Breast epithelium (tissue), 3 donors: ENCODE data around the gene ZGPAT.

Source experiments
- POLR2A ChIP-seq: fragments of 450-650 bp; IDR thresholded peaks from one replicate; pipeline ENCODE4 v1.6.1; 2016; ENCODE audit warnings: antibody characterized with exemption, mild to moderate bottlenecking, moderate library complexity
- POLR2AphosphoS5 ChIP-seq, 3 donors: sonication (generic); formaldehyde crosslinking; IDR thresholded peaks; one replicate each; pipeline ENCODE4 v1.6.1; 2017; ENCODE audit warnings: antibody characterized with exemption in 3 of 3
- TF ChIP-seq, protein P1 (sequence below), 3 donors: fragments of 450-650 bp; IDR thresholded peaks; one replicate each; pipeline ENCODE4 v1.5.1; 2016 to 2017; ENCODE audit warnings: antibody characterized with exemption in 3 of 3, mild to moderate bottlenecking in 3 of 3, moderate library complexity in 3 of 3

DNA sequence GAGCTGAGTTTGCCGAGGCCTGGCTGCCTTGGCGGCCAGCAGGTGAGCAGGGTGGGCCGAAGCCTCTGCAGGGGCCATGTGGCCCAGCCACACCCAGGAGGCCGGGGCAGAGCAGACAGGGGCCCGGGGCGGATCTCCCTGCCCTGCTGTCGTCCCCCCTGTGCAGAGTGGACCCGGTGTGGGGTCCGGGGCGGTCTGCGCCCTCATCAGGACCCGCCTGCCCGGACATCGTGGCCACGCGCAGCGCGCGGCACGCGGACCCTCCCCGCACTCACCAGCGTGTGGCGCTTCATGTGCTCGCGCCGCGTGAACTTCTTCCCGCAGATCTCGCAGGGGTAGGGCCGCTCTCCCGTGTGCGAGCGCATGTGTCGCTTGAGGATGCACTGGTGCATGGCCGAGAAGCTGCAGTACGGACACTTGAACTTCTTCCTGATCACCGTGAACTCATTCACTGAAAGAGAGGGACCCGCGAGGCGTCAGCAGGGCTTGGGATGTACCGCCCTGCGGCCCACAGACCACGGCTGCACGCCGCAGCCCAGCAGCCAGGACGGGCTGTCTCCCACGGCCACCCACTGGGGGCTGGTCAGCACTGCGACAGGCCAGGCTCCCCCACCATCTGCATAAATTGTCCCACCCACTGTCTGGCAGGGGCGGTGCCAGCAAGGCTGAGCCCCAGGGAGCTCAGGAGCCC lies 44.7 kb downstream of the ZGPAT start:
- TF ChIP-seq, protein P1, sequence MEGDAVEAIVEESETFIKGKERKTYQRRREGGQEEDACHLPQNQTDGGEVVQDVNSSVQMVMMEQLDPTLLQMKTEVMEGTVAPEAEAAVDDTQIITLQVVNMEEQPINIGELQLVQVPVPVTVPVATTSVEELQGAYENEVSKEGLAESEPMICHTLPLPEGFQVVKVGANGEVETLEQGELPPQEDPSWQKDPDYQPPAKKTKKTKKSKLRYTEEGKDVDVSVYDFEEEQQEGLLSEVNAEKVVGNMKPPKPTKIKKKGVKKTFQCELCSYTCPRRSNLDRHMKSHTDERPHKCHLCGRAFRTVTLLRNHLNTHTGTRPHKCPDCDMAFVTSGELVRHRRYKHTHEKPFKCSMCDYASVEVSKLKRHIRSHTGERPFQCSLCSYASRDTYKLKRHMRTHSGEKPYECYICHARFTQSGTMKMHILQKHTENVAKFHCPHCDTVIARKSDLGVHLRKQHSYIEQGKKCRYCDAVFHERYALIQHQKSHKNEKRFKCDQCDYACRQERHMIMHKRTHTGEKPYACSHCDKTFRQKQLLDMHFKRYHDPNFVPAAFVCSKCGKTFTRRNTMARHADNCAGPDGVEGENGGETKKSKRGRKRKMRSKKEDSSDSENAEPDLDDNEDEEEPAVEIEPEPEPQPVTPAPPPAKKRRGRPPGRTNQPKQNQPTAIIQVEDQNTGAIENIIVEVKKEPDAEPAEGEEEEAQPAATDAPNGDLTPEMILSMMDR (IDR thresholded peaks at IDR 0.05) = no peak
- no peak for TF ChIP-seq POLR2A
- TF ChIP-seq POLR2AphosphoS5 (IDR thresholded peaks at IDR 0.05) = no peak
